ENCODE data around the gene MAGI1. TPM values are rescaled to one million over a fixed set of nuclear protein-coding genes. Genes with fewer than 3 reads are reported as not detected.

MAGI1 gene
- total and polyA plus RNA-seq, 2 donors (not counting 1 experiment from before 2014, with no cell fraction given) = 0.10 to 0.22 TPM

DNA sequence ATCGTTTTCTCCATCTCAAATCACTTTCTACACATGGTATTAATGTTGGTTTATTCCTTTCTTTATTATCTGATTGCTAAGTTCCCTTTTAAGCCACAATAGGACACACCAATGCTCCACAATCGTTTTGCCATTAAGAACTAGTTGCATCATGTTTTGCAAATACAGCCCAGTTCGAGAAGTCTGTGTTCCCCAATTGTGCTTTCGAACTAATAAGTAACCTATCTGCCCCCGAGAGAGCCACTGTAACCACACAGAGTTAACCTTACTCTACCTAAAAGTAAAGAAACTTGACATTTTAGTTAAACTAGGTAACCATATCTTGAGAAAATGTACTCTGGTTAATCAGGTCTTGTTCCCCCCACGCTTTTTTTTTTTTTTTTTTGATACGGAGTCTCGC lies 39.1 kb downstream of the MAGI1 start:
- CTCF ChIA-PET = no interaction called here
- no peaks in the 10 kb centered on the region for H3K4me1 ChIP-seq (ENCODE audit: control insufficient read depth in 2 of 2, insufficient read depth in 2 of 2, low read length in 2 of 2)
- no peaks in the 10 kb centered on the region for H3K4me1 Mint-ChIP-seq
- no peak overlapping the region for H3K4me3 Mint-ChIP-seq
- WGBS (ENCODE audit: insufficient coverage) = 75% methylated on average over 3 of the region's 8 CpGs
- no peak overlapping the region for H3K9ac ChIP-seq (ENCODE audit: low read length)
- no peaks in the 10 kb centered on the region for H3K9me3 Mint-ChIP-seq (ENCODE audit: insufficient read depth)
- no peak overlapping the region for H3K27ac Mint-ChIP-seq
- H3K4me3 ChIP-seq (ENCODE audit: control extremely low read depth in 1 of 5, extremely low read depth in 1 of 5, insufficient read depth in 1 of 5, low read depth in 2 of 5, low read length in 4 of 5) = no peak overlapping the region
- no peak overlapping the region for H3K4me2 ChIP-seq (replicated peaks; ENCODE audit: low read depth, low read length, poor library complexity, severe bottlenecking)
- intact Hi-C loops (cut with micrococcal nuclease) = no loop called here
- H3K36me3 ChIP-seq (replicated peaks in 1 of 2; ENCODE audit: control extremely low read depth in 1 of 2, control insufficient read depth in 1 of 2, extremely low read depth in 1 of 2, insufficient read depth in 2 of 2, low read length in 1 of 2) = no peaks in the 10 kb centered on the region
- TF ChIP-seq, protein P1, sequence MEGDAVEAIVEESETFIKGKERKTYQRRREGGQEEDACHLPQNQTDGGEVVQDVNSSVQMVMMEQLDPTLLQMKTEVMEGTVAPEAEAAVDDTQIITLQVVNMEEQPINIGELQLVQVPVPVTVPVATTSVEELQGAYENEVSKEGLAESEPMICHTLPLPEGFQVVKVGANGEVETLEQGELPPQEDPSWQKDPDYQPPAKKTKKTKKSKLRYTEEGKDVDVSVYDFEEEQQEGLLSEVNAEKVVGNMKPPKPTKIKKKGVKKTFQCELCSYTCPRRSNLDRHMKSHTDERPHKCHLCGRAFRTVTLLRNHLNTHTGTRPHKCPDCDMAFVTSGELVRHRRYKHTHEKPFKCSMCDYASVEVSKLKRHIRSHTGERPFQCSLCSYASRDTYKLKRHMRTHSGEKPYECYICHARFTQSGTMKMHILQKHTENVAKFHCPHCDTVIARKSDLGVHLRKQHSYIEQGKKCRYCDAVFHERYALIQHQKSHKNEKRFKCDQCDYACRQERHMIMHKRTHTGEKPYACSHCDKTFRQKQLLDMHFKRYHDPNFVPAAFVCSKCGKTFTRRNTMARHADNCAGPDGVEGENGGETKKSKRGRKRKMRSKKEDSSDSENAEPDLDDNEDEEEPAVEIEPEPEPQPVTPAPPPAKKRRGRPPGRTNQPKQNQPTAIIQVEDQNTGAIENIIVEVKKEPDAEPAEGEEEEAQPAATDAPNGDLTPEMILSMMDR (IDR thresholded peaks at IDR 0.05) = no peak
- TF ChIP-seq EZH2 (IDR thresholded peaks at IDR 0.05; ENCODE audit: borderline replicate concordance, insufficient read depth, low read depth, low read length, poor library complexity, severe bottlenecking) = no peak
- peaks cover 0 to 3% (median 0%) of the 10 kb centered on the region in 3 donors for H3K9me3 ChIP-seq (ENCODE audit: control extremely low read depth in 1 of 3, control insufficient read depth in 2 of 3, insufficient read depth in 1 of 3, low read length in 2 of 3)
- H3K79me2 ChIP-seq (ENCODE audit: control insufficient read depth, insufficient read depth, low read length) = no peaks in the 10 kb centered on the region
- H2AFZ ChIP-seq (ENCODE audit: insufficient read depth, low read depth, low read length, poor library complexity, severe bottlenecking) = no peak overlapping the region
- H3K27me3 Mint-ChIP-seq = no peaks in the 10 kb centered on the region
- no peak for ATAC-seq (ENCODE audit: low read depth)
- DNase-seq = no peak
- no peaks in the 10 kb centered on the region for H4K20me1 ChIP-seq (ENCODE audit: control insufficient read depth, insufficient read depth, low read length, poor library complexity, severe bottlenecking)
- no peak overlapping the region for H3K27ac ChIP-seq (ENCODE audit: low read length in 2 of 2)
- H3K27me3 ChIP-seq (replicated peaks in 1 of 4; ENCODE audit: control extremely low read depth in 1 of 4, control insufficient read depth in 3 of 4, insufficient read depth in 4 of 4, low read length in 3 of 4) = no peaks in the 10 kb centered on the region
- POLR2A ChIA-PET = no interaction called here

DNA sequence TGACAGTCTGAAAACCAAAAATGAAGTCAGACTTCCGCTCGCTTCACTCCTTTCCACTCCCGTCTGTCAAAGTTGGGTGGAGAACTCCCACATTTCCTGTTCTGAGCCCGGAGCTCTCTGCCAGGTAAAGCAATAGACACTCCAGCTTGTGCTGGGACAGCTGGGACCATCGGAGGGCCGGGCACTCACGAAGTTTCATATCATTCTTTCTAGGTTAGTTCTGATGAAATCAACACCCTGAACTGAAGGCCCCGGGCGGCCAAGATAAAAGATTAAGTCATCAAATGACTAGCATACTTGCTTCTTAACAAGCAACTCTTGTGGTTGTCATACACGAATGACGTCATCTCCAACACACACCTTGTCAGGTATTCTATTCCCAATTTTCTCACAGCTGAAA lies 42.1 kb downstream of the MAGI1 start:
- WGBS (ENCODE audit: insufficient coverage) = 95% methylated on average over 7 of the region's 11 CpGs

More for the DNA sequence above, 42.1 kb downstream of the MAGI1 start:
- H3K27ac ChIP-seq (ENCODE audit: low read length in 2 of 2) = no peak overlapping the region
- POLR2A ChIA-PET = no interaction called here
- intact Hi-C loops (cut with micrococcal nuclease) = no loop called here
- CTCF ChIA-PET = interaction anchor here (0.7 kb wide), 1 partner anchor 1117 kb away, joined by 5 read pairs; no protein-coding TSS in a partner anchor
- peaks cover 2% of the 10 kb centered on the region for H3K9me3 Mint-ChIP-seq (ENCODE audit: insufficient read depth)
- no peaks in the 10 kb centered on the region for H4K20me1 ChIP-seq (ENCODE audit: control insufficient read depth, insufficient read depth, low read length, poor library complexity, severe bottlenecking)
- DNase-seq (no peak), ATAC-seq (ENCODE audit: low read depth) (no peak)
- H3K27me3 ChIP-seq (replicated peaks in 1 of 4; ENCODE audit: control extremely low read depth in 1 of 4, control insufficient read depth in 3 of 4, insufficient read depth in 4 of 4, low read length in 3 of 4) = no peaks in the 10 kb centered on the region
- no peak overlapping the region for H3K4me2 ChIP-seq (replicated peaks; ENCODE audit: low read depth, low read length, poor library complexity, severe bottlenecking)
- no peak overlapping the region for H3K4me3 Mint-ChIP-seq
- H3K4me3 ChIP-seq (ENCODE audit: control extremely low read depth in 1 of 5, extremely low read depth in 1 of 5, insufficient read depth in 1 of 5, low read depth in 2 of 5, low read length in 4 of 5) = no peak overlapping the region
- H3K9ac ChIP-seq (ENCODE audit: low read length) = no peak overlapping the region
- H3K79me2 ChIP-seq (ENCODE audit: control insufficient read depth, insufficient read depth, low read length) = no peaks in the 10 kb centered on the region
- TF ChIP-seq EZH2 (IDR thresholded peaks at IDR 0.05; ENCODE audit: borderline replicate concordance, insufficient read depth, low read depth, low read length, poor library complexity, severe bottlenecking) = no peak
- TF ChIP-seq, protein P1 (IDR thresholded peaks at IDR 0.05) = no peak
- no peaks in the 10 kb centered on the region for H3K36me3 ChIP-seq (replicated peaks in 1 of 2; ENCODE audit: control extremely low read depth in 1 of 2, control insufficient read depth in 1 of 2, extremely low read depth in 1 of 2, insufficient read depth in 2 of 2, low read length in 1 of 2)
- H3K27ac Mint-ChIP-seq = no peak overlapping the region
- H3K4me1 Mint-ChIP-seq = no peaks in the 10 kb centered on the region
- H3K27me3 Mint-ChIP-seq = no peaks in the 10 kb centered on the region
- H3K9me3 ChIP-seq (ENCODE audit: control extremely low read depth in 1 of 3, control insufficient read depth in 2 of 3, insufficient read depth in 1 of 3, low read length in 2 of 3) = peaks cover 0 to 3% (median 0%) of the 10 kb centered on the region in 3 donors
- no peaks in the 10 kb centered on the region for H3K4me1 ChIP-seq (ENCODE audit: control insufficient read depth in 2 of 2, insufficient read depth in 2 of 2, low read length in 2 of 2)
- no peak overlapping the region for H2AFZ ChIP-seq (ENCODE audit: insufficient read depth, low read depth, low read length, poor library complexity, severe bottlenecking)
